Measurements from ENCODE around the gene KLK3. TPM values are rescaled to one million over a fixed set of nuclear protein-coding genes. Genes with fewer than 3 reads are reported as not detected.
"Not testable (repeated sequence)": the region's sequence is repeated elsewhere in the genome, so short reads cannot be mapped to it uniquely, and the experiment has no call there.

The KLK3 gene
- total and polyA plus RNA-seq, 2 of the 4 experiments (the other 2 are of a cell fraction): not detected

GRCh38 chr19:50894478-50895356 lies 40.0 kb downstream of the KLK3 start:
- dilution Hi-C loops (cut with HindIII; ENCODE audit: low sequenced_read_pairs, unreplicated experiment) (no loop called here), intact Hi-C loops (cut with micrococcal nuclease) (no loop called here), in situ Hi-C loops (cut with MboI; ENCODE audit: low sequenced_read_pairs) (no loop called here)
- Histone ChIP-seq H3K4ac (ENCODE audit: low read depth, low read length) (no peak overlapping the region), H4K20me1 (ENCODE audit: insufficient read depth, low read length) (no peaks in the 10 kb centered on the region), H3K27ac (ENCODE audit: insufficient read depth, low read length) (no peak overlapping the region), H3K23ac (ENCODE audit: low read depth, low read length) (no peak overlapping the region), H3K36me3 (ENCODE audit: control insufficient read depth, insufficient read depth, low read length) (no peaks in the 10 kb centered on the region), H3K9me1 (ENCODE audit: insufficient read depth, low read length) (no peaks in the 10 kb centered on the region), H3K79me1 (ENCODE audit: low read depth in 1 of 2, low read length in 2 of 2) (no peaks in the 10 kb centered on the region), H3K9me3 (ENCODE audit: control insufficient read depth, insufficient read depth, low read length) (no peaks in the 10 kb centered on the region), H3K27me3 (ENCODE audit: control insufficient read depth, insufficient read depth, low read length) (no peaks in the 10 kb centered on the region), H3K4me2 (ENCODE audit: low read depth, low read length) (no peak overlapping the region), H2BK120ac (ENCODE audit: low read depth, low read length) (no peak overlapping the region), H2AFZ (replicated peaks; ENCODE audit: low read length, poor library complexity) (no peak overlapping the region), H3K9ac (ENCODE audit: low read depth, low read length) (no peak overlapping the region), H4K91ac (ENCODE audit: insufficient read depth, low read depth, low read length) (no peak overlapping the region), H2AK5ac (ENCODE audit: low read depth, low read length) (no peak overlapping the region), H2AK9ac (replicated peaks; ENCODE audit: low read depth, low read length, poor library complexity) (no peak overlapping the region), H3K4me1 (ENCODE audit: control insufficient read depth, insufficient read depth, low read length) (no peaks in the 10 kb centered on the region), H3K56ac (ENCODE audit: extremely low read depth, insufficient read depth, low read length) (no peak overlapping the region), H2BK20ac (ENCODE audit: low read depth, low read length) (no peak overlapping the region), H3K4me3 (ENCODE audit: insufficient read depth, low read depth, low read length) (no peak overlapping the region), H3K18ac (ENCODE audit: low read depth, low read length) (no peak overlapping the region), H4K5ac (ENCODE audit: low read depth, low read length) (no peak overlapping the region), H2BK5ac (ENCODE audit: low read depth, low read length, poor library complexity, severe bottlenecking) (no peak overlapping the region), H4K8ac (ENCODE audit: low read depth in 2 of 2, low read length in 2 of 2) (no peak overlapping the region), H3K14ac (replicated peaks; ENCODE audit: low read depth, low read length) (no peak overlapping the region), H2BK15ac (ENCODE audit: low read depth, low read length) (no peak overlapping the region)
- ChIA-PET POLR2A (ENCODE audit: unreplicated experiment) (interaction anchor here (0.6 kb wide), 1 partner anchor 1243 kb away, joined by 3 read pairs; no protein-coding TSS in a partner anchor), CTCF (no interaction called here)
- no peak for ATAC-seq (ENCODE audit: low read depth)
- 65% methylated on average over 5 of the region's 10 CpGs; no CpG with 5 or more reads in 1 of the 2 experiments for WGBS, 2 experiments (ENCODE audit: extremely low coverage in 2 of 2, insufficient read length in 1 of 2)
- DNase-seq: no peak
- no TSS peak for BruUV-seq (replicated peaks)
- TF ChIP-seq BHLHE40 (IDR thresholded peaks at IDR 0.05; ENCODE audit: low read depth, low read length): no peak

GRCh38 chr19:50896089-50896590 lies 41.4 kb downstream of the KLK3 start:
- H3K27me3 ChIP-seq (ENCODE audit: control insufficient read depth, insufficient read depth, low read length); H2AK5ac ChIP-seq (ENCODE audit: low read depth, low read length); H4K5ac ChIP-seq (ENCODE audit: low read depth, low read length); H3K18ac ChIP-seq (ENCODE audit: low read depth, low read length); in situ Hi-C loops (cut with MboI; ENCODE audit: low sequenced_read_pairs); H3K4me2 ChIP-seq (ENCODE audit: low read depth, low read length); ATAC-seq (ENCODE audit: low read depth); H3K4me1 ChIP-seq (ENCODE audit: control insufficient read depth, insufficient read depth, low read length); H2BK20ac ChIP-seq (ENCODE audit: low read depth, low read length); H4K8ac ChIP-seq (ENCODE audit: low read depth in 2 of 2, low read length in 2 of 2); H3K23ac ChIP-seq (ENCODE audit: low read depth, low read length); H4K20me1 ChIP-seq (ENCODE audit: insufficient read depth, low read length); intact Hi-C loops (cut with micrococcal nuclease); H3K9ac ChIP-seq (ENCODE audit: low read depth, low read length); POLR2A ChIA-PET (ENCODE audit: unreplicated experiment); BruUV-seq (replicated peaks); H3K14ac ChIP-seq (replicated peaks; ENCODE audit: low read depth, low read length); H3K4ac ChIP-seq (ENCODE audit: low read depth, low read length); H3K56ac ChIP-seq (ENCODE audit: extremely low read depth, insufficient read depth, low read length); H3K4me3 ChIP-seq (ENCODE audit: insufficient read depth, low read depth, low read length); H2BK120ac ChIP-seq (ENCODE audit: low read depth, low read length); DNase-seq; H2AK9ac ChIP-seq (replicated peaks; ENCODE audit: low read depth, low read length, poor library complexity); H2BK5ac ChIP-seq (ENCODE audit: low read depth, low read length, poor library complexity, severe bottlenecking); dilution Hi-C loops (cut with HindIII; ENCODE audit: low sequenced_read_pairs, unreplicated experiment); H4K91ac ChIP-seq (ENCODE audit: insufficient read depth, low read depth, low read length); H3K79me1 ChIP-seq (ENCODE audit: low read depth in 1 of 2, low read length in 2 of 2); H3K9me3 ChIP-seq (ENCODE audit: control insufficient read depth, insufficient read depth, low read length); H3K9me1 ChIP-seq (ENCODE audit: insufficient read depth, low read length); H2BK15ac ChIP-seq (ENCODE audit: low read depth, low read length); H3K36me3 ChIP-seq (ENCODE audit: control insufficient read depth, insufficient read depth, low read length); H2AFZ ChIP-seq (replicated peaks; ENCODE audit: low read length, poor library complexity); H3K27ac ChIP-seq (ENCODE audit: insufficient read depth, low read length); CTCF ChIA-PET: not testable (repeated sequence)
- WGBS, 2 experiments (ENCODE audit: extremely low coverage in 2 of 2, insufficient read length in 1 of 2): no CpG with 5 or more reads among the region's 9 CpGs
